ENCODE data around the gene EXOC6. TPM values are rescaled to one million over a fixed set of nuclear protein-coding genes. Genes with fewer than 3 reads are reported as not detected.

Gene EXOC6
- total RNA-seq, 4 donors from 2014 or later = 14.1 to 34.9 (median 16.2) TPM

DNA sequence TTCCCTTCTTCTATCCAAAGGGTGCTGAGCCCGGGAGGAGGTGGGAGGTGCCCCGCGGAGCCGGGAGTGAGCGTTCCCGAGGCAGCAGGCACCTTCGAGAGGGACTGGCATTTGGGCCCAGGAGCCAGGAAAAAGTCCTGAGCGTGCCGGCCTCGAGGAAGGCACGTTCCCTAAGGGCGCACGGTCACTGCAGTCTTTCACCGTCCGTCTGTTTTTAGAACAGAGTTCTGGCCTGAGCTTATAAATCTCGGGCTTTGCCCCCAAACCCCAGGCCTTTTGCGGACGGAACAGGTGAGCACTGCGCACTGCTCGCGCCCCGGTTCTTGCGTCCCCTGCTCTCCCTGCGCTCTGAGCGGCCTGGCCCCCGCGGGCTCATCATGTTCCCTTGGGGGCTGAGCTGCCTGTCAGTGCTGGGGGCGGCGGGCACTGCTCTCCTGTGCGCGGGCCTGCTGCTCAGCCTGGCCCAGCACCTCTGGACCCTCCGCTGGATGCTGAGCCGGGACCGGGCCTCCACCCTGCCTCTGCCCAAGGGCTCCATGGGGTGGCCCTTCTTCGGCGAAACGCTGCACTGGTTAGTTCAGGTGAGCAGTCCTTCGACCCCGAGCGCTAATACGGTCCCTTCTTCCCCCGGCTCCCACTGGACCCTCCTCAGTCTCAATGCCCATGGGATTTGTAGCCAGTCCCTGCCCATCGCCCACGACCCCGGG lies 212.7 kb downstream of the EXOC6 start:
- peaks cover 0 to 95% (median 11%) of the 10 kb centered on the region in 4 donors for H3K27me3 ChIP-seq
- peaks cover 0 to 19% (median 4%) of the 10 kb centered on the region in 4 donors for H3K36me3 ChIP-seq
- no peak overlapping the region for H3K27ac ChIP-seq (replicated peaks in 1 of 4)
- intact Hi-C loops (cut with DNase I) = no loop called here
- WGBS = 39% methylated on average over 33 of the region's 45 CpGs
- no peak for DNase-seq (ENCODE audit: extremely low spot score)
- no peak for TF ChIP-seq POLR2A (IDR thresholded peaks at IDR 0.05; ENCODE audit: low read depth)
- TF ChIP-seq POLR2AphosphoS5 (IDR thresholded peaks at IDR 0.05) = no peak
- no peak for TF ChIP-seq EP300 (IDR thresholded peaks at IDR 0.05)
- TF ChIP-seq, protein P1, sequence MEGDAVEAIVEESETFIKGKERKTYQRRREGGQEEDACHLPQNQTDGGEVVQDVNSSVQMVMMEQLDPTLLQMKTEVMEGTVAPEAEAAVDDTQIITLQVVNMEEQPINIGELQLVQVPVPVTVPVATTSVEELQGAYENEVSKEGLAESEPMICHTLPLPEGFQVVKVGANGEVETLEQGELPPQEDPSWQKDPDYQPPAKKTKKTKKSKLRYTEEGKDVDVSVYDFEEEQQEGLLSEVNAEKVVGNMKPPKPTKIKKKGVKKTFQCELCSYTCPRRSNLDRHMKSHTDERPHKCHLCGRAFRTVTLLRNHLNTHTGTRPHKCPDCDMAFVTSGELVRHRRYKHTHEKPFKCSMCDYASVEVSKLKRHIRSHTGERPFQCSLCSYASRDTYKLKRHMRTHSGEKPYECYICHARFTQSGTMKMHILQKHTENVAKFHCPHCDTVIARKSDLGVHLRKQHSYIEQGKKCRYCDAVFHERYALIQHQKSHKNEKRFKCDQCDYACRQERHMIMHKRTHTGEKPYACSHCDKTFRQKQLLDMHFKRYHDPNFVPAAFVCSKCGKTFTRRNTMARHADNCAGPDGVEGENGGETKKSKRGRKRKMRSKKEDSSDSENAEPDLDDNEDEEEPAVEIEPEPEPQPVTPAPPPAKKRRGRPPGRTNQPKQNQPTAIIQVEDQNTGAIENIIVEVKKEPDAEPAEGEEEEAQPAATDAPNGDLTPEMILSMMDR (IDR thresholded peaks at IDR 0.05) = no peak
- peaks cover 18 to 41% (median 39%) of the 10 kb centered on the region in 4 donors for H3K4me1 ChIP-seq
- H3K4me3 ChIP-seq = no peak overlapping the region
- H3K9me3 ChIP-seq = no peaks in the 10 kb centered on the region

DNA sequence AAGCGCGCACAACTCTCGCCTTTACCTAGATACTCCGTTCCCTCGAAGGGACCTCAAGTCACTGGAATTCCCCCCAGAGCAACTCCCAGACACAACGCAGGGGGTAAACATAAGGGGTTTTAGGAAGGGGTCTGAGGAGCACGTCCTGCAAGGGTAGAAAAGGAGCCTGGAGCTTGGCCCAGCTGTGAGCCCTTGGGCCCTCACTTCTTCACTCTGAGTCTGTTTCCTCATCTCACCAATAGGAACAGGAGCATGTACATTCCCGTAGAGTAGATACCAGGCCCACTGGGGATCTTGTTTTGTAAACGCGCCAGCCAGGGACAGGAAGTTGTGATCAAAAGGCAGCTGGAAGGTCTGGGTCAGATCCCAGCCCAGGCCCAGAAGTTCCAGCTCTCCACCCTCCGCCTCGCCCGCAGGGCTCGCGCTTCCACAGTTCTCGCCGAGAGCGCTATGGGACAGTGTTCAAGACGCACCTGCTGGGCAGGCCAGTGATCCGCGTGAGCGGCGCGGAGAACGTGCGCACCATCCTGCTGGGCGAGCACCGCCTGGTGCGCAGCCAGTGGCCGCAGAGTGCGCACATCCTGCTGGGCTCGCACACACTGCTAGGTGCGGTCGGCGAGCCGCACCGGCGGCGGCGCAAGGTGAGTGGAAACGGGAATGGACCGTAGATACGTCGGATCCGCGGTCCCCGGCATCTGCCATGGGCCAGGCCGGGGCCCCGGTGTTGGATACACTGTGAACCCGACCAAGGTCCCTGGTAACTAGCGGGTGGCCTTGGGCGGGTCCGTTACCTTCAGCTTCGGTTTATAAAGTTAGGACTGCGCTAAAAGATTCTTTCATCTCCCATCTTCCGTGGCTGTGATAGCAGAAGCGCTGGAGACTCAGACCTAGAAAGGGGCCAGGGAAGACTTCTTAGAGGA lies 213.5 kb downstream of the EXOC6 start:
- peak overlapping the region; percentile 19 to 49 (median 39) for H3K4me3 ChIP-seq
- H3K36me3 ChIP-seq = peaks cover 0 to 19% (median 4%) of the 10 kb centered on the region in 4 donors
- no peak for TF ChIP-seq POLR2AphosphoS5 (IDR thresholded peaks at IDR 0.05)
- TF ChIP-seq EP300 (IDR thresholded peaks at IDR 0.05) = no peak
- TF ChIP-seq, protein P1 (IDR thresholded peaks at IDR 0.05) = no peak
- no peak overlapping the region for H3K27ac ChIP-seq (replicated peaks in 1 of 4)
- WGBS = 21% methylated on average over 55 of the region's 57 CpGs
- peaks cover 18 to 46% (median 42%) of the 10 kb centered on the region in 4 donors for H3K4me1 ChIP-seq
- H3K9me3 ChIP-seq = no peaks in the 10 kb centered on the region
- H3K27me3 ChIP-seq = peaks cover 0 to 100% (median 16%) of the 10 kb centered on the region in 4 donors
- intact Hi-C loops (cut with DNase I) = no loop called here
- peak; percentile 72 for DNase-seq (ENCODE audit: extremely low spot score)

DNA sequence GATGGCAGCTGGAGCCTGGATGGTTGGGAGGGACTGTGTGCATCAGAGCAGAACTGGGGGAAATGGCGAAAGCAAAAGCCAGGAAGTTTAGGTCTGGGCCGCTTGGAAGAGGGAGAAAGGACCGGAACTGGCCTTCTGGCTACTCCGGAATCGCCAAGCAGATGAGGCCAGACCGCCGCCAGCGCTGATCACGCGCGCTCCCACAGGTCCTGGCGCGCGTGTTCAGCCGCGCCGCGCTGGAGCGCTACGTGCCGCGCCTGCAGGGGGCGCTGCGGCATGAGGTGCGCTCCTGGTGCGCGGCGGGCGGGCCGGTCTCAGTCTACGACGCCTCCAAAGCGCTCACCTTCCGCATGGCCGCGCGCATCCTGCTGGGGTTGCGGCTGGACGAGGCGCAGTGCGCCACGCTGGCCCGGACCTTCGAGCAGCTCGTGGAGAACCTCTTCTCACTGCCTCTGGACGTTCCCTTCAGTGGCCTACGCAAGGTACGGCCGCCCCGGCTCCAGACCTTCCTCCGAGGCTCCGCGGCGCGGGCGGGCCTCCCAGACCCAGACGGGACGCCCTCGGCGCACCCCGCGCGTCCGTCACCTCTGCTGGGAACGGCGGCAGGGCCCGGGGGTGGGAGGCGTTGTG lies 214.3 kb downstream of the EXOC6 start:
- intact Hi-C loops (cut with DNase I) = no loop called here
- Histone ChIP-seq H3K27ac (replicated peaks in 1 of 4) (no peak overlapping the region), H3K4me1 (peaks cover 18 to 46% (median 42%) of the 10 kb centered on the region in 4 donors), H3K9me3 (no peaks in the 10 kb centered on the region), H3K27me3 (peaks cover 0 to 100% (median 18%) of the 10 kb centered on the region in 4 donors), H3K4me3 (peak overlapping the region; percentile 19 to 49 (median 39)), H3K36me3 (peaks cover 0 to 19% (median 4%) of the 10 kb centered on the region in 4 donors)
- TF ChIP-seq, protein P1 (IDR thresholded peaks at IDR 0.05) = peak in 2 of 3 experiments; percentile 37 to 46
- no peak for TF ChIP-seq POLR2A (IDR thresholded peaks at IDR 0.05; ENCODE audit: low read depth)
- 2% methylated on average over 29 of the region's 68 CpGs for WGBS
- no peak for DNase-seq (ENCODE audit: extremely low spot score)

- Histone ChIP-seq H3K9me3 (no peaks in the 10 kb centered on the region), H3K4me3 (peak overlapping the region in 3 of 4 donors; percentile 37 to 49 (median 41)), H3K27me3 (peaks cover 0 to 100% (median 19%) of the 10 kb centered on the region in 4 donors), H3K36me3 (peaks cover 0 to 13% (median 0%) of the 10 kb centered on the region in 4 donors), H3K27ac (replicated peaks in 1 of 4) (no peak overlapping the region), H3K4me1 (peaks cover 18 to 53% (median 46%) of the 10 kb centered on the region in 4 donors)
- no peak for DNase-seq (ENCODE audit: extremely low spot score)
- intact Hi-C loops (cut with DNase I) = no loop called here
- WGBS = 49% methylated on average over 10 of the region's 43 CpGs
- TF ChIP-seq EP300 (IDR thresholded peaks at IDR 0.05) (no peak), POLR2AphosphoS5 (IDR thresholded peaks at IDR 0.05) (no peak), POLR2A (IDR thresholded peaks at IDR 0.05; ENCODE audit: low read depth) (no peak)
- TF ChIP-seq, protein P1 (IDR thresholded peaks at IDR 0.05) = no peak
Measured at GRCh38 chr10:93063144-93063976, 215.0 kb downstream of the EXOC6 start.
